HG02970 (cell line): ENCODE results near the gene CSH1.
"Not testable (repeated sequence)": the region's sequence is repeated elsewhere in the genome, so short reads cannot be mapped to it uniquely, and the experiment has no call there.

ENCODE experiments used
- ATAC-seq: cut with Tn5 transposase; IDR thresholded peaks from one replicate; pipeline ENCODE4 v1.9.1; 2021; ENCODE audit warnings: mild to moderate bottlenecking, moderate library complexity, moderate number of reproducible peaks; ENCODE audit not compliant: unreplicated experiment, low FRiP score

The CSH1 gene

DNA sequence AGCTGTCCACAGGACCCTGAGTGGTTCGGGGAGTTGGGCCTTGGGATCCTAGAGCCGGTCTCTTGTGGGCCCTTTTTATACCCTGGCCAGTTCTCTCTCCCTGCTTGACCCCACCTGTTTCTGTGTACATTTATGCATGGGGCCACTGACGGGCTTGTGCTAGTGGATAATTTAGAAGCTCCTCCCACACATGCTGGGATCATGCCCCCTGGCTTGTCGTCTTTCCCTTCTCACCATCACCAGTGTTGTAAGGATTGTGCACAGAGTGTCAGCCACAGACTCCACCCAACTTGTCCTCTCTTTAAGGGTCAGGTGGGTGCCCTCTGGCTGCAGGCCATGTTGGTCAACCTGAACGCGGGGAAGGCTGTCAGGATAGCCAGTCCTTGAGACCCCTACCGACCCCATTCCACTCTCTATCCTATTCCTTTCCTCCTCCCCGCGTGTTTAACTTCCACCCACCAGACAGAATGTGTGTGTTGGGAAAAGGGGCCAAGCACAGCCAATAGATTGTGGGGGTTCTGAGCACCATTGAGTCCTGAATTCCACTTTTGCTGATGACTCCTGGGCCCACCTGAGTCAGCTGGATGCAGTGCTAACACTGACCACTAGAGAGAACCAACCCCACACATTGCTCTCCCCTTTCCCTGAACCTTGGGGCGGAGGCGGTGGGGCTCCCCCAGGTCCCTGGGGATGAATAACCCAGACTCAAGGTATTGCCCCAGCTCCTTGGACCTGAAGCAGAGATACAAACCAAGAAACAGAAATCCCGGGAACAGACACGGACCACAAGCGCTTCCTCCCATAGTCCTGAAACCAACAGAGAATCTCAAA lies at the start of gene CSH1:
TSS of gene CSH1 (minus strand) at position 51 of the 831 bp plus-strand sequence. CDS start 63 bp downstream, outside the sequence.
- ATAC-seq, result not testable (repeated sequence)

DNA sequence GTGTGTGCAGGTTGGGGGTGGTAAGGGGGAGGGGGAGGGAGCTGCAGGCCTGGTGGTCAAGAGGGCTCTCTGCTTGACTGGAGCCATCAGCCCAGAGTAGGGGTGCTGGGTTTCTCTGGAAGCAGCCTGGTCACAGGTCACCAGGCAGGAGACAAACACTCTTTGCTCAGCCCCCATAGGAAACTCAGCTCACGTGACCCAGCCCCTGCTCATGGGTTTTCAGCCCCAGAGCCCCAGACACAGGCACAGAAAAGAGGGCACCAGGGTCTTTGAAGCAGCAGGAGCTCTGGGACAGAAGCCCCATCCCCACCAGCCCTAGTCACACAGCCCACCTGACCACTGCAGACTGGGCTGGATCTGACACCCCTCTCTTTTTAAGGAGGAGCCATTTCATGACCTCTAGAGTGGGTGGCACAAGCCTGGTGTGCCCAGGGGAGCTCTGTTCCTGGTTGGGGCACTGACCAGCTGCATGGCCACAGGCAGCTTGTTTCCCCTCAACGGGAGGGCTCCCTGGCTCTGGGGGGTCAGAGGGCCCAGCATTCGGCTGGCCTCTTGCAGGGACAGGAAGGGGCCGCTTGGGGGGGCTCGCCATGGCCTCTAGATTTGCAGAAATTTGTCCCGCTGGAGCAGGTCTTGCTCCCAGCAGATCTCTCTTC lies 49.5 kb upstream of the CSH1 start:
- no peak for ATAC-seq

DNA sequence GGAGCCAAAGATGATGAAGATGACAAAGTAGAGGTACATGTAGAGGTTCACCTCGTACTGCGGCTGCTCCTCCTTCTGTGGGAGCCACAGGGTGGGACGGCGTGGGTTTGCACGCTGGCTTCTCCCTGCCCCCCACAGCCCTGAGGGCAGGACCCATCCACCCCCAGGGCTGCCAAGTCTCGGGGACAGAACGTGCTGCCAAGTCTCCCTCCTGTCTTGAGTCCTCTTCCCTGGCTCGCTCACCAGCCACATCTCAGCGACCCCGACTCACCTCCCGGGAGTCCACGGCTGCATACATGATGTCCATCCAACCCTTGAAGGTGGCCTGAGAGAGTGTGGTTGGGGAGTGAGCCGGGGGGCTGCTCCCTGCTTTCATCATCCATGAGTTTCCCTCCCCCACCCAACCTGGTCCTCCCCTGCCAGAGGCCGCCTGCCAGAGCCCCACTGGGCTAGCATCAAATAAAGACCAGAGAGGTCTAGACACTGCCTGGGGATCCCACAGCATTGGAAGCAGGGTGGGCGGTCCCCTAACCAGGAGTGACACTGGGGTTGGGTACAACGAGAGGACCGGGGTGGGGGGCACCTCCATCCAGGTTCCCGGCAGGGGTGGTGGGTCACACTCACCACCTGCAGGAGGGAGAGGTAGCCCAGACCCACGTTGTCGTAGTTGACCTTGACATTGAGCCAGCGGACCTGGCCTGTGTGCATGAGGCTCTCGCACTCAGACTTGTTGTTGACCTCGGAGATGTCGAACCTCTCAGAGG lies 48.5 kb upstream of the CSH1 start:
- no peak for ATAC-seq

DNA sequence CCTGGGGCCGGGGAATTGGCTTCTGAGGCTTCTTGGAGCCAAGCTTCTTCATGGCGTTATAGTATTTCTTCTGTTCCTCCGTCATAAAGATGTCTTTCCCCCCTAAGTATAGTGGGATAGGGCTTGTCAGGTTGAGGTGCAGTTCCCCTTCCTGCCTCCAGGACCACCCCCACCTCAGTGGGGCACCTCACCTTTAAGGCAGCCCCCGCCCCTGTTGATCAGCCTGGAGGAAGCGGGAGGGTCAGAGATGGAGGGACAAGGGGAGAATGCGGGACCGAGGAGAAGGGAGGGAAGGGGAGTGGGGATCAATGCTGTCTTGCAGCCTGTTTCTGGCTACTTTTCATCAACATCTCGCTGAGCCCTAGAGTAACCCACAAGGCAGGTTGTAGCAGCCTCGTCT lies 47.4 kb upstream of the CSH1 start:
- ATAC-seq, result no peak

DNA sequence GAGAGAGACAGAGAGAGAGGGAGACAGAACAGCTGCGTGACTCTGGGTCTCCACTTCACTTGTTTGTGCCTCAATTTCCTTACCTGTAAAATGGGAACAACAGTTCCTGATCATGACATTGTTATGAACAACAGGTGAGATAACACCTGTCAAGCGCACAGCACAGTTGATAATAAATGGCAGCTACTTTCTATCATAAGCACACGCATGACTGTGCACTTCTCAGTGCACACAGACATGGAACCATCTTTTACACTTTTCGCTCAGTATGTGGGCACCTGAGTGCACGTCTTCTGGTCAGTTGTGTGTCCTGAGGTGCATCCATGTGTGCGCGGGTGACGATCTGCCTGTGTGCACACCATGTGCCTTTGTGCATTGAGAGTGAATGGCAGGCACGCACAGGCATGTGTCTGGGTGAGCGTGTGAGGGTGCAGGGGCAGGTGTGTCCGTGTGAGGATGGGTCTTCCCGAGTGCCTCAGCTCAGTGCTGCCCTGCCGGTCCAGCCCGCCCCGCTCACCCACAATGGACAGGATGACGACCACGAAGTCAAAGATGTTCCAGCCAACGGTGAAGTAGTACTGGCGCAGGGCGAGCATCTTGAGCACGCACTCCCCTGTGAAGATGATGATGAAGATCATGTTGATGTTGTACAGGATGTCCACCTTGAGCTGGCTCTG lies 46.1 kb upstream of the CSH1 start:
- no peak for ATAC-seq

DNA sequence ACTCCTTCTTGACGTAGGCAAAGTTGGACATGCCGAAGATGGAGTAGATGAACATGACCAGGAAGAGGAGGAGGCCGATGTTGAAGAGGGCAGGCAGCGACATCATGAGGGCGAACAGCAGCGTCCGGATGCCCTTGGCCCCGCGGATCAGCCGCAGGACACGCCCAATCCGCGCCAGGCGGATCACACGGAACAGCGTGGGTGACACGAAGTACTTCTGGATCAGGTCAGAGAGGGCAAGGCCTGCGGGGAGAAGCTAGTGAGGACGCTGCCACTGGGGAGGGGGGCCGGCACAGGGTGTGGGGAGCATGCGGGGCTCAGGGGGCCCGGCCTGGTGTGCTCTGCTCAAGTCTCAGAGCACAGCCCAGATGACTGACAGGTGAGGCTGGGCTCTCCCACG lies 45.4 kb upstream of the CSH1 start:
- no peak for ATAC-seq

DNA sequence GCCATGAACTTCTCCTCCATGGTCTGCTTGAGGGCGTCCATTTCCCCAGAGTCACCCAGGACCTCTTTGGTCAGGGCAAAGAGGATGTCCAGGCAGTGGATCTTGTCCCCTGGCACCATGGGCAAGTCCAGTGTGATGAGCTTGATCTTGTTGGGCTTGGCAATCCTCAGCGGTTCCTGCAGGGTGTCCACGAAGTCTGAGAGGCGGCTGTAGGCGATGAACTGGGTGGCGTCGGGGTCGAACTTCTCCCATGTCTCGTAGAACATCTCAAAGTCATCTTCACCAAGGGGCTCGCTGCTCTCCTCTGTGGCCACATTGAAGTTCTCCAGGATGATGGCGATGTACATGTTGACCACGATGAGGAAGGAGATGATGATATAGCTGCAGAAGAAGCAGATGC lies 44.8 kb upstream of the CSH1 start:
- no peak for ATAC-seq

DNA sequence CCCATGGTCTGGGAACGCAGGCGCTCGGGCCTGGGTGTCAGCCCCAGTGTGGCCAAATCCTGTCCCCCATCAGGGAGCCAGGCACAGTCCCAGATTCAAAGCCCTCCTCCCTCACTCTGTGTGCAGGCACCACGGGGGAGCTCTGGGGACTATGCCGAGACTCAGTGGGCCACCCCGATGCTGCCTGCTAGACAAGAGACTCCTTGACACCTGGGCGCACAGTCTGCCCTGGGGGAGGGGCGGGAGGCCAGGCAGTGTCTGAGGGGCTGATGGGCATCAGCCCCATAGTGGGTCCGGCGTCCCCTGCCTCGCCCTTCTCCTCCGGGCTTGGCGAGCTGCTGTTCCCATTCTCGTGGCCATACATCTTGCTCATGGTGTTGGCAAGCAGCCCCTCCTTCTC lies 44.2 kb upstream of the CSH1 start:
- no peak for ATAC-seq

DNA sequence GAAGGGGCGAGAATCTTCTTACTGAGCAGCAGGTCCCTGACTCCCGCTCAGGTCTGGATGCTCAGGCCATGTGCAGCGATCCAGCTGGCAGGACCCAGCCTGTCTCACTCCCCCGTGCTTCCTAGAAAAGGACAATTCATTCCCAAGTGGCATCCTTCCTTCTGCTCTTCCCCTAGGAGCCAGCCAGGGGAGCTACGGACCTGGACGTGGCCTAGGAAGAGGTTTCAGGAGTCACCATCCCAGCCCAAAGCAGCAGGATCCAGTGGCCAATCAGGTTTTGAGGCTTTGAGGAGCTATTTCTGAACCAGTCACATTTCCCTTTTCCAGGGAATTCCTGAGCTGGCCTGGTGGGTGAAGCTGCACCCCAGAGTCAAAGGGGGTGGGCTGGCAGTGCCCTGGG lies 43.5 kb upstream of the CSH1 start:
- no peak for ATAC-seq

DNA sequence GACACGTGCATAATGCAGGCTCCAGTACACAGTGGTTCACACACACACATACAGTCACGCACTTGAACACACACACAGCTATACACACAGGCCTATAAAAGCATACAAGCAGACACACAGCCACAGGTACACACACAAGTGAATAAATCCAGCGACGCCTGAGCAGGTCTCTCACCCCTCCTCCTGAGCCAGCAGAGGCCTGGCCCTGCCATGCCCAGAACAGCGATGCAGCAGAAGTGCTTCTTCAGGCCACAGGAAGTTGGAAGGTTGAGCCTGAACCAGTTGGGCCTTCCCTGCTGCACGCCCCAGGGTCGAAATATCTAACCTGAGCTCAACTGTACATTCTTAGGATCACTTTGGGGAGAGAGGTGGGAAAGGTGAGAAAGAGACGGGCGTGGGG lies 43.0 kb upstream of the CSH1 start:
- ATAC-seq, result no peak

DNA sequence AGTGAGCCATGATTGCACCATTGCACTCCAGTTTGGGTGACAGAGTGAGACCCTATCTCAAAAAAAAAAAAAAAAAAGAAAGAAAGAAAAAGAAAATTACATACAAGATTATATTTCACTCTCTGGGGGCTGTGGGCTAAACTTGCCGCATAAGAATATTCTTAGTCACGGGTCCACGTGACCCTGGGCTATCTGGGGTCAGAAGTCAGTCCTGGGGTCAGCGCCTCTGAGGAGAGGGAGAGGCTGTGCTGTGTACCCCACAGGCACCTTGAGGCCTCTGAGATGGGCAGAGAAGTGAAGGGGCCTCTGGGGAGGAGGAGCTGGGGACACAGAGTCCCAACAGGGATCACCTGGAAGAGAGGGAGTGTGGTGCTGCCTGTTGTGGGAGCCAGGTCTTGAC lies 41.5 kb upstream of the CSH1 start:
- no peak for ATAC-seq

DNA sequence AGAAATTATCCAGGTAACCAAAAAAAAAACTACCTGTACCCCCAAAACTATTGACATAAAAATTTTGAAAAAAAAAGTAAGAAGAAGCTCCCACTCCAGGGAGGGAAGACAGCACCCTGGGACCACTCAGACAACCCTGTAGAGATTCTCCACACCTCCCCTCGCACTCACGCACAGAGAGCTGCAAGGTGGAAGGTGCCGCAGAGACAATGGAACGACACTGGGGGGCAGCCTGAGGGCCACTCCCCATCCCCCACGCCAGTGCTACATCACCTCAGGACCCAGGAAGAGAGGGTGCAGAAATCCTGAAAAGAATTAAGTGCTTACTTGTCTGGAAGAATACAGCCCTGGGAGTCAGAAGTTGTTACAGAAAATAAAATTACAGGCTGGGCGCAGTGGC lies 40.9 kb upstream of the CSH1 start:
- ATAC-seq, result no peak

DNA sequence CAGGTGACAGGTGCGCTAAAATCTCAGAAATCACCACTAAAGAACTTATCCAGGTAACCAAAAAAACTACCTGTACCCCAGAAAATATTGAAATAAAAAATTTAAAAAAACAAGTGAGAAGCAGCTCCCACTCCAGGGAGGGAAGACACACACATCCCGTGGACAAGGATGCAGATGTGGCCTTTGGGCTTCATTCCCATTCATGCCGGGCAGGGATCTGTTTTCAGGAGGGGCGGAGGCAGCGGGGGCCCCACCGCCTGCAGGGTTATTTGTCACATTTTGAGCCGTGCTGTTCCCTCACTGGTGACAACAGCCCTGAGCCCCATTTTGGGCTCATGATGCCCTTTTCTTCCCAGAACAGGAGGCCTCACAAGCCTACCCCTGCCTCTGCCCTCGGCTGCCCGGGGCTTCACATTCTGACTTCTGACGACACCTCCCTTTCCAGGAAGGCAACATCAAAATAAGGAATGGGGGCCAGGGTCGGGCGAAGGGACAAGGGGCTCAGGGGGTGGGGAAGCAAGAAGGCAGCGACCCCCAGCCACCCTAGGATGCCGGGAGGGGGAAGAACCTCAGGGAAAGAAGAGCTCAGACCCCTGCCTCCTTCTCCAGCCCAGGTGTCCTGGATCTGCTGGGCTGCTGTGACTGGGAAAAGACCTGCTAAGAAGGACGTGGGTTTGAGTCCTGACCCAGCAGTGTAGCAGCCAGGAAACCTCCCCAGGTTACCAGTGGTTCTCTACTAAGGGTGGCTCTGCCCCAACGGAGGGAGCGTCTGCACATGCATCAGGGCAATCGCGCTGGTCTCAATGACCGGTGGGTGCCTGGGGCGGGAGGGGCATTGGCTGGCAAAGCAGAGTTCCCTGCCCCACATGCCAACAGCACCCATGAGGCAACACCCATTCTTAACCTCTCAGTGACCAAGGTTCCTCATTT lies 38.1 kb upstream of the CSH1 start:
- no peak for ATAC-seq

DNA sequence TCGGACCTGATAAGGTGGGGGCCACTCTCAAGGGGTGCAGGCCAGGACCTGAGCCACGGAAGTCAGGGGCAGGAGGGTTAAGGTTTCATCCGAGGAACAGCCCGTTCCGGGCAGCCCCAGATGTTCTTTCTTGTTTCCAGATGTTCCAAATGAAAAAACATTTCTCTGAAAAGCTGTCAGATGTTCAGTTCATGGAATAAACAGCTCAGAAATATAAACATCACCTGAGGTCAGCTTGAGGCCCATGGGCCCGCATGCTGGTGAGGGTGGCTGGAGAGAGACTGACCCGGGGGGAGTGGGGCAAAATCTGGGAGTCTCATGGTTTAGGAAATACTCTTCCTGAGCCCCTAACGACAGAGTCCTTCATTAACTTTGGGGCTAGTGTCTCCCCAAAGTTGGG lies 37.2 kb upstream of the CSH1 start:
- no peak for ATAC-seq

DNA sequence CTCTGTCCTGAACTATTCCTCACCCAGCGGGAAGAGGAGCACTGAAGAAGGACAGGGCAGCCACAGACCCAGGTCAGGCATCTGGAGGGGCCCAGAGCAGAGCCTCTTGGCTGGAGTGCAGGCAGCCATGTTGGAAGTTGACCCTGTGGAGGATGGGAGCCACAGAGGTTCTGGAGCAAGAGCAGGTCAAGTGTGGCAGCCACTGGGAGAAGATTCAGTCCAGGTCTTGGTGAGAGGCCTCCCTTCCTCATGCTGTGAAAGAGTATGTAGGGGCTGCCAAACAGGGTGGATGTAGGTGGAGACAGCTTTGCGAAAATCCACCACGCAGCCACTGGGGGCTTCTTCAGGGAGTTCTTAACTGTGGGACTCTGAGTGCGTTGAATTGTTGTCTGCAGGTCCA lies 36.3 kb upstream of the CSH1 start:
- no peak for ATAC-seq

DNA sequence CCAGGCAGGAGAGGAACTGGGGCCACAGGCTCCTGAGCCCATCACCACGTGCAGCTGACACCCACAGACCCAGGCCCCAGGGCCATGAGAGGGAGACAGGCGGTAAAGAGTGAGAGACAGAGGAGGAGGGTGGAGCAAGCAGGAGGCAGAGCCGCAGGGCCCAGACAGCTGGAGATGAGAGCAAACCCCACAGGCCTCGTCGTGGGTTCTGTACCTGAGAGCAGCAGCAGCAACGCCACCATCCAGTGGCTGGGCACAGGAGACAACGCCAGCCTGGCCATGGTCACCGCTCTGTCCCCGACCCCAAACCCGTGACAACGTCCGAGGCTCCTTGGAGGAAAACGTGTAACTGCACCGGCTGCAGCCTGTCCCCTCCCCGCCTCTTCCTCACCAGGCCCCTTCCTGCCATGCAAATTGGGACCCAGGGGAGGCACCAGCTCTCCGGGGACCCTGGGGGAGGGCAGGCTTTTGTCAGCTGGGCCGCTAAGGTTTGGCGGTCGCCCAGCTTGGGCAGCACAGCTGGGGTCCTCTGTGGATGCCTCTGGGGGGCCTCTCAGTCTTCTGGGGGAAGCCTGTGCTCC lies 35.7 kb upstream of the CSH1 start, which contains the start of gene CD79B:
TSS of gene CD79B (minus strand) at position 351 of the 581 bp plus-strand sequence. CDS start at position 281, 70 bp downstream.
- peak; percentile 56 for ATAC-seq

DNA sequence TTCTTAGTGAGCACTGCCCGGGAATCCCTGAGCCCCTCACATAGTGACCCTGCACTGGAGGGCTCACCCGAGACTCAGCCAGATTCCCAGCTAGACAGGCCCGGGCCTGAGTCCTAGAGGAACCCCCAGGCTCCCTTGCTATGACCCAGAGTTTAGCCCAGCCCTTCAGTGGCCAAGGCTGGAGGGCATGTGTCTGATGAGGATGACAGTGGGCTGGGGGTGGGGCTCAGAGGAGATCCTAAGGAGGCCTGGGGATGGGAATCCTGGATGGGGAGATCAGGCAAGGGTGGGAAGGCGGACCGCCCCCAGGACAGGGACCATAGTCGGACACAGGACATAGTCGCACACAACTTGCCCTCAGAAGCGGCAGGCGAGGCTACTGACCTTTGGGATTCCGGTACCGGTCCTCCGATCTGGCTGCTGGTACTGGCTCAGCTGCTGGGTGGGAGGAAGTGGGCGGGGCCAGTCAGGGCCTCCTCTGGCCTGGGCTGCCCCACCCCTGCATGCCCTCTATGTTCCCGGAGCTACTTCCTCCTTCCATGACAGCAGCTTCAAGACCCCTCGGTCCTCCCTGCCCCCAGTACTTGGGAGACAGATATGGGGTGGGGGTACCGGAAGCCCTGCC lies 34.7 kb upstream of the CSH1 start:
- ATAC-seq, result no peak

DNA sequence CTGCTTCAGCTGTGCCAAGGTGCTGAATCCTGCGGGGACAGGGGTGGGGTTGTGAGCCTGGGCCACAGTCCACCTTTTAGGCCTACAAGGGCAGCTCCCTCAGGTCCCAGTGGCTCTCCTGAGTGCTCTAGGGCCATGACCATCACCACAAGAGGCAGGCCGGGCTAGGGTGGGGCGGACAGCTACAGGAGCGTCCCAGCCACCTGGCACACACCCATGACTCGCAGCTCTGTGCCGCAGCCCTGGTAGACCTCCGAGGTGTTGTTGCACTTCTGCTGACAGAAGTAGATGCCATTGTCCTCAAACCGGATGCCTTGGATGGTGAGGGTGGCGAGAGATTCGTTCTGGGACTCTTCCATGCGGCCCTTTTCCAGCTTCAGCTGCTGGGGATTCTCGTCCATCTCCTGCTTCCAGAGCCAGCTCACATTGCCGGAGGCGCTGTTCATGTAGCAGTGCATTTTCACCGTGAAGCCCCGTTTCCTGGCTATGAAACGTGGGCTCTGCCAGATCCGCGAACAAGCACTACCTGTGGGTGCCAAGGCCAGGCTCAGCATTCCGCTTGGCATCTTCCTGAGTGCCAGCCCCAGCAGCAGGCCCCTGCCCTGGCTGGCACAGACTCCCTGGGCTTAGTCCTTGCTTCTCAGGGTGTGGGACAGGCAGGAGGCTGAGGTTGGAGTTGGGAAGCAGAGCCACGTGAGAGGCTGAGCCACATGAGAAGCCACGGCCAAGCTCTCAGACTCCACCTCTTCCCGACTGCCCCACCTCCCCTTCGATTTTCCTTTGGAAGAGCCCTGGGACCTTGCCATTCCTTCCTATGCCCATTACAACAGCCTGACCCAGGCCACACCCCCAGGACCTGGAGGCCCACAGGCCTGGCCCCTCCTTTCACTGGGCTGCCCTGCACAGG lies 33.7 kb upstream of the CSH1 start:
- no peak for ATAC-seq
